CD4-positive, alpha-beta T cell treated with Interleukin-4 for 1 hour (primary cell): ENCODE measurements around the gene FGFR3.

Source experiments
- DNase-seq, 2 donors: peaks; one replicate each; pipeline ENCODE4 v3.0.0-alpha.2; 2020 to 2022

The FGFR3 gene

DNA sequence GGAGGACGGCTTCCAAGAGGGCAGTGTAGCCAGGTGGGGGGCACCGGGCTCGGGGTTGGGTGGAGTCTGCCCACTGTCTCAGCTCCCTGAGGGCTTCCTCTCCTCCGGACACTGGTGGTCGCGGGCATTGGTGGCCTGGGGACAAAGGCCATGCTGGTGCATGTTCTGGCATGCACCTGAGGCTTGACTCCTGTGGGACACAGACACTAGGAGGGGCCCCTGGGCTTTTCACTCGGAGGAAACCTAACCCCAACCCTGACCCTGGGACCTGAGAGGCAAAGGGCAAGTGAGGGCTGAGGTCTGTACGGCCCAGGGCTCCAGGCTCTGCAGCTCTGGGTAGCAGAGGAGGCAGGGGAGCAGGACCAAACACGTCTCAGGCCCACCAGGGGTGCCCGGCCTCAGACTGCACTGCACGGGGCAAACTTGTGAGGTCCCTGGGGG lies 22.3 kb upstream of the FGFR3 start:
- no peak for DNase-seq

DNA sequence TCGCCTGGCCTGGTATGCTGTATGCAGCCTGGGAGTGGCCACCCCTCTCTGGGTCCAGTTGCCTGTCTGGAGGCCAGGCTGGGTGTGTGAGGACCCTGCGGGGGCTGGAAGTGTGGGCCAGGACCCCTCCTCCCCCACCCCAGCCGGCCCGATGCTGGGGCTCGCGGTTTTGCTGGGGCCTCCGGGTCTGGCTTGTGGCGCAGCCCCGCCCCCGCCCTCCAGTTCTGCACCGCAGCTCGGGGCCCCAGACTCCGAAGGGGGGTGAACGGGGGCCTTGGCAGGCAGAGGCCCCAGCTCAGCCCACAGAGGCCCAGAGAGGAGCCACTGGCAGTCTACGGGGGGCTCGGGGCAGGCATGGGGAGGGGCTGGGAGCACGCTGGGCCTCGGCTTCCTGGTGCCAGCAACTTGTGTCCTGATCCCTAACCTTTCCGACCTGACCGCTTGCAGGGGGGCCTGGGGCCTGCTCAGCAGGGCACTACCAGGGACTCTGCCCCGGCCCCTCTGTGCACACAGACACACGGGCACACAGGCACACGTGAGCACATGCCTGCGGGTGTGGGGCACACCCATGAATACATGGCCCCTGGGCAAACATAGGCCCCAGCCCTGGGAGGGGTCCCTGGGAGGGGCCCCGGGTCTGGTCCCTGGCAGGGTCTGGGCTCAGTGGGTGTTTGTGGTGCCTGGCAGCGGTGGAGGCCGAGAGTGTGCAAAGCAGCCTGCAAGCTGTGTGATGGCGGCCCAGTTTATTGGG lies 21.4 kb upstream of the FGFR3 start:
- no peak for DNase-seq

DNA sequence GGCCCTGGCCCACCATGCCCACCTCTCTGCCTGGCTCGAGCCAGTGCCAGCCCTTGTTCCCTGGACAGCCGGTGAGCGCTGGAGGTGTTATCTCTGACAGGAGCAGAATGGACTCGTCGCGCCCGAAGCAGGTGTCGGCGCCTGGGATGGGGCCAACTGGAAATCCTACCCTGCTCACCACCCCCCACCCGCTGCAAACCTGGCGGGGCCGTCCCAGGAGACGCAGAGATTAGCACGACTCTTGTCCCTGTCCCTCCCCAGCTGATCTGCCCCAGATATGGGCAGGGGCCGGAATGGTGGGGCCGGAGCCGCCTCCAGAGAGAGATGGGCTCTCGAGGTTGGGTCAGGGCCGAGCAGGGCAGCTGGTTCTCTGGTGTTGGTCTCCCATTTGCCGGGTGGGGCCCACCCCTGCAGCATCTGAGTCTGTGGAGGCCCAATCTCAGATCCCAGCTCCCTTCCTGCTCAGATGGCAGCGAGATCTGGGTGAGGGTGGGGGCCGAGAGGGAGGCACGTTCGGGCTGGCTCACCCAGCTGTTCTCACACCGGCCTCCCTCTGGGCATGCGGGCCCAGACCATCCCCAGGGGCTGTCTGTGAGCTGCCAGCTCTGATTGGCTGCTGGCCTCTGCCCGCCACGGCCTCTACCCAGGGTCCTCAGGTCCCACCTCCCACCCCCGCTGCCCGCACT lies 20.1 kb upstream of the FGFR3 start:
- DNase-seq = no peak

DNA sequence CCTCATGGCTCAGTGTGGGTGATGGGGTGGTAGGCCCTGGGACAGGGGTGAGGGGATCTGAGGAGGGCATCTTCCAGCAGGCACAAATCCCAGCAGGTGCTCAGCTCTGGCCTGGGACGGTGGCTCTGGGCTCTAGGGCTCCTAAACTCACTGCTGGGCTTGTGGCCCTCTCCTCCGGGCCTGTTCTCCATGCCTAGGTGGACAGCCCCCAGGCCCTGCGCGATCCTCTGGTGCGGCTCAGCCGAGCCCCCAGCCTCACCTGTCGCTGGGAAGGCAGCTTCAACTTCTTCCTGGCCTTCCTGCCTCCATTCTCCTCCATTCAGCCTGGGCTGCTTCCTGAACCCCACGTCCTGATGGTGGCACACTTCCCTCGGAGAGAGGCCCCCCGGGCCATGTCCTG lies 19.3 kb upstream of the FGFR3 start:
- no peak for DNase-seq

DNA sequence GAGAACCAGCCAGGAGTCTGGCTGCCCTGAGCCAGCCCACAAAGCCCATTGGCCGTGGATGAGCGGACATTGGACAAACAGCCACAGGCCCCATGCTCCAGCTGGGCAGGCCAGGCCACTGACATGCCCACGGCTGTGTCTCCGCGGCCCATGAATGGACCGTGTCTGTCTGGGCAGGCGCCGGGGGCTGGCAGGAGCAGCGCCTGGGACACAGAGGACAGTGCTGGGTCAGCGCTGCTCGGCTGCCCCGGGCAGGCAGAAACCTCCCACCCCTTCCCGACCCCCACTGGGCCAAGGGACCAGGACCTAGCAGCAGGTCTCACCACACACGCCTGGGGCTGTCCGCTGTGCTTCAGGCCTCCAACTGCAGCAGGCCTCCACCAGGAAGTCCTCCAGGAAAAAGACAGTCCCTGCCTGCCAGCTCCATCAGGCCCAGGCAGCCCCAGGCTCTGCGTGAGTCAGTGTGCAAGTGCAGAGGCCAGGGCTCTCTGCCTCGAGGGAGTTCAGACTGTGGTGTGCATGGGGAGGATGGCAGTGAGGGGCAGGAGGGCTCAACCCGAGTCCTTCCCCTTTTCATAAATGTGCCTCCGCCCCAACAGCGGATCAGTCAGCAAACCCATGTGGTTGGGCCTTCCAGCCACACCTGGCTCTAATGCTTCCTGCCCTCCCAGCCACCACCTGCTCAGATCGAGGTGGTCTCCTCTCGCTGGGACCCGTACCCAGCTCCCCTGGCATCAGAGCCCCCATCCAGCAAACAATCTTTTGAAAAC lies 17.2 kb upstream of the FGFR3 start:
- DNase-seq = no peak

DNA sequence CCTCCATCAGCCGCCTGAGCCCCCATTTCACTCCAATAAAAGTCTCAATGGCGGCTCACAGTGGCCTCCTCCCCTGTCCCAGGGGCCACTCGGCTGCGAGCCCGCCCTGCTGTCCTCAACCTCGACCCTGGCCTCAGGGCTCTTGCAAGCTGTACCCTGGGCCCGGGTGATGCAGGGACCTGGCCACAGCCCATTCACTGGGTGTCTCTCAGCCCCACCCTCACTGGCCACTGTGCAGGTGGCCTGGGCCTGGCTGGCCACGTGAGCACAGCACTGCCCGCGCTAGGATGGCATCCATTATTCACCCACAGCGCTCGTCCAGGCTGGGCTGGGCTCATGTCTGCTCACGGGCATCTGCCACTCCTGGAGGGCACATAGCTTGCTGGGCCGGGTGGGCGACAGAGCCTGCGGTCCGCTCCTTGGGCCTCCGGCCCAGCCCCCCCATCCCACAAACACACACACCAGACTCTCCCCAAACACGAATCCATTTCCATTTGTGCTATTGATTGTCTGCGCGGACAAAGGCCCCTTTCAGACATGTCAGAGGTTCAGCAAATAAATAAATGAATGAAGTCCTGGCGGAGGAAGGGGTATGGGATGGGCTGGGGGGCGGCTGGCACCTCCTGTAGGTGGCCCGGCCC lies 16.5 kb upstream of the FGFR3 start:
- DNase-seq = no peak

DNA sequence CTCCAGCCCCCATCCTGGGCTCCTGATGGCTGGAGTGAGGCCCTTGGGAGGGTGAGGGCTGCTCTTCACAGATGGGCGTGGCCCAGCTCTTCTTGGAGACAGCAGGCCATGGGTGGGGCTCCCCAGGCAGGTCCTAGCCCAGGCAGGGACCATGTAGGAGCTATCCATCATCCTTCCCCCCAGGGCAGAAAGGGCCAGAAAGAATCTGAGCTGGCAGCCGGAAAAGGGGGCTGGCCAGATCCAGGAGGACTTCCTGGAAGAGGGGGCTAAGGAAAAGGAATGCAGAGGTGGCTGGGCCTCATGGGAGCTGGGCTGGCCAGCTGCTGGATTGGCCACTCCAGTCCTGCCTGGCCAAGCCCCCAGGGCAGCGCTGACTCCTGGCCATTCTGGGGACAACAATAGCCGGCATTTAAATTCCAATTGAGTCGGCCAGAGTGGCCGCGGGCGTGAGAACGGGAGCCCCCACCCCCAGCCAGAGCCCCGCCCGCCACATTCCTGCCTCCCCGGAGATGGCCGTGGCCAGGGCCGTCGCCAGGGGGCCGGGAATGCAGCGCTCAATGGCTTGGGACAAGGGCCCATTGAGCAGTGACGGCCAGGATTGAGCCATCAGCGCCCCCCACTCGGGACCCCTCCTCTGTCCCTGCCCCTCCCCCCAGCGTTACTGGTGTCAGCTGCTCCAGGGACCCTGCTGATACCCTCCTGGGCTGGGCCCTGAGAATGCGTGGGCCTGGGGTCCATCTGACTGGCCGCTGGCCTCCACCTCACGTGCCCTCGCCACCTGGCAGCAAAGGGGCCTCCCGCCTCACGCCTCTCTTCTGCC lies 15.1 kb upstream of the FGFR3 start:
- no peak for DNase-seq

DNA sequence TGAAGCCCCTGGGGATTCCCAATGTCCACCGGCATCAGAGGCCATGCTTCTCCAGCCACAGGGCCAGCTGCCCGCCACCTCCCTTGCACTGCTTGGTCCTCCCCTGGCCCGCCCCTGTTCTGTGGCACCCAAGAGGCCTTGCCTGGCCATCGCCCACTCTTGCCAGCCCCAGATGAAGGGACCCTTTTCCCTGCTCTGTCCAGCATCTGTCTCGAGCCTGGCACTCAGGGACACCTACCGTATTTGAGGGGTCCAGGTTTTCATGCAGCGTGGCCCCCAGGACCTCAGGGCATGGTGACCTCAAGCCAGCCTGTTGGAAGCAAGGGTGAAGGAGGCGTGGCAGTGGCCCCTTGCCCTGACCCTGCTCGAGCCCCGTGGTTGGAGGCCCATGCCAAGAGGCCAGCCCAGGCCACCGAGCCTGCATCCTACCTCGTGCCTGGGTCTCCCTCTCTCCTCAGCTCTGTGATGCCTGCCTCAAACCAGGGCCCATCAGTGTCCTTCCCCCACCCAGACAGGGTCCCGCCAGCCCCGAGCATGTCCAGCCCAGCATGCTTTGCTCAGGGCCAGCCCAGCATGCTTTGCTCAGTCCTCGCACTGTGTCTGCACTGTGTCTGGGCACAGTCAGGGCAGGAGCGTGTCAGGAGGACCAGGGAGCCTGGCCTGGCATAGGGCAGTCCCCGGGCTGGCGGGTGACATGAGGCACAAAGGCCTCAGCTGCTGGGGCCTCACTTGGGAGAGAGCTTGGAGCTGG lies 14.3 kb upstream of the FGFR3 start:
- no peak for DNase-seq

DNA sequence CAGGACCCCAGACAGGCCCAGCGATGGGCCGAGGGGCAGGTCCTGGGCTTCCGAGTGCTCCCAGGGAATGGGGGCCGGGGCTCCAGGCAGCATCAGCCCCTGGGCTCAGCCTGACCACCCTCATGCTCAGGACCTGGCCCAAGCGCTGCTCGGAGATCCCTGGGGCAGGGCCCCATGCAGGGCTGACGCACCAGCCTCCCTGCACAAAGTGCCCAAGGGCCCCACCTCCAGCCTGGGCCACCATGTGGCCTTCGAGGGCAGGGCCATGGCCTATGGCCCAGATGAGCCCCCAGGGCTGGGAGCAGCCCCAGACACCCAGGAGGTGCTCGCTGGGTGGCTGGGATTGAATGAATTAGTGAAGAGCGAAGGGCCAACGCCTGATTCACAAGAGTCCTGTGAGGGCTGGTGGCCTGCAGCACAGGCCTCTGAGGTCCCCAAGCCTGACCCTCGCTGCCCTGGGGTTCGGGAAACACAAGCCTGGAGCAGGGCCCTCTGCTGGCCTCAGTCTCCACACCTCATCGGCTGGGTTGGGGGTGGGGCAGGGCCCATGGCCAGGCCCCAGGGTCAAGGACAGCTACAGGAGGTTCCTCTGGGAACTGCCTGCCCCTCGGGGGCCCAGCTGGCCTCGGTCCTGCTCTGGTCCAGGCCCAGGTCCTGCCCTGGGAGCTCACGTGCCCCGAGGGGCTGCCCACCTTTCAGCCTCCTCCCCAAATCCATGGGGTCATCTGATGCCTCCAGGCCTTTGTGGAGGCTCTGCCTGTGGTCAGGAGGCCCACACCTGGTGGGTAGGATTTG lies 13.3 kb upstream of the FGFR3 start:
- DNase-seq = no peak

DNA sequence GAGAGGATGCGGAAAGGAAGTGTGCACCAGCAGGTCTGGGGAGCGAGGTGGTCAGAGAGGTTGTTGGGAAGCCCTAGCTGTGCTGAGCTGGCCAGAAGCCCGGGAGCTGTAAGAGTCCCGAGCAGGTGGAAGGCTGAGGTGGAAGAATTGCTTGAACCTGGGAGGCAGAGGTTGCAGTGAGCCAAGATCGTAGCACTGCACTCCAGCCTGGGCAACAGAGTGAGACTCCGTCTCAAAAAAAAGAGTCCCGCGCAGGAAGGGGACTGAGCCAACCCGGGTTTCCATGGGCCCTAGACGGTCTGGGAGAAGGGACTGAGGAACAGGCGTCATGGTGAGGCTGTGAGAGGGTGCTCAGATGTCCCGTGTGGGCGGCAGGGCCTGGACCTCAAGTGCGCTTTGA lies 12.7 kb upstream of the FGFR3 start:
- DNase-seq = no peak

DNA sequence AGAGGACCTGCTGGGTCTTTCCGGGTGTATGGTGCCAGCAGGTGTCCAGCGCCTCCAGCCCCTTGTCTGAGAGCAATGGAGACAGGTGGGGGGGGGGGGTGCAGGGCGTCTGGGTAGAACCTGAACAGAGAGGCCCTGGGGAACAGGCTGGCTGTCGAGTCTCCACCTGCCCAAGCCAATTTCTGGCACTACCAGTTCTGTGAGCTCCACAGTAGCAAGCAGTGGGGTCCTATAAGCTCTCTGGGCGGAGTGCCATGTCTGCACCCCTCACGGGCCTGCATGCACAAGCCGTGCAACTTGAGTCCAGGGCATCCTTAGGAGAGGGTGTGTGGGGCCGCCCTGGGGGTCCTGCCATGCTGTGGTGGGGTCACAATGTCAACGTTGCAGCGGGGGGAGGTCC lies 10.1 kb upstream of the FGFR3 start:
- DNase-seq = no peak

DNA sequence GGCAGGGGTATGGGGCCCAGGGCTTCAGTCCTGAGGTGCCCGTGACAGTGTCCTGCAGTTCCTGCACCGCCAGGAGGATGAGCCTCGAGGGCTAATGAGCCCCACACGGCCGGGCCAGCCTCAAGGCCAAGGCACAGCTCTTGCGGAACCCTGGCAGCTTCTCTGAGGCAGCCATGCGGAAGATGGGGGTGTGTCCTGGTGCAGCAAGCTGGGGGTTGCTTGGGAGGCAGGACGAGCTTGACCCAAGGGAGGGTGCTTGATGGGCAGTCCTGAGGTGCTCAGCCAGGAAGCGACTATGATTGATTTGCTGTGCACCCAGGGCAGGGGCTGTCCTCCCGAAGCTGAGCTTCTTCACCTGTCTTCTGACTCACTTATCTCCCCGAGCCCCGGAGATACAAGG lies 9.1 kb upstream of the FGFR3 start:
- no peak for DNase-seq

DNA sequence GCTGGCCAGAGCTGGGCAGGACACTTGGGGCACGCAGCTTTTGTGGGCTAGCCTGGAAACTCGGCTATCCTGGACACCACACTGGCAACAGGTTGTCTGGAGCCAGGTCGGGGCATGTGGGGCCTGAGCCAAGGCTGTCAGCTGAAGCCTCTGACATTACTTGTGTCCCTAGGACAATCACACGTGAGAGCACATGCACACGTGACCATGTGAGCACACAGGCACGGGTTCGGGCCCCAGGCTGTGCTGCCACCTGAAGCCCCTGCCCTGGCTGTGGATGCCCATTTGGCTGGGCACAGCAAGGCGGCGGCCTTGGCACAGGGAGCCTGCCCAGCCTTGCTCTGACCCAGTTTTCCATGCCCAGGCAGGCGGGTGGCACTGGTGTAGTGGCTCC lies 8.7 kb upstream of the FGFR3 start:
- no peak for DNase-seq

DNA sequence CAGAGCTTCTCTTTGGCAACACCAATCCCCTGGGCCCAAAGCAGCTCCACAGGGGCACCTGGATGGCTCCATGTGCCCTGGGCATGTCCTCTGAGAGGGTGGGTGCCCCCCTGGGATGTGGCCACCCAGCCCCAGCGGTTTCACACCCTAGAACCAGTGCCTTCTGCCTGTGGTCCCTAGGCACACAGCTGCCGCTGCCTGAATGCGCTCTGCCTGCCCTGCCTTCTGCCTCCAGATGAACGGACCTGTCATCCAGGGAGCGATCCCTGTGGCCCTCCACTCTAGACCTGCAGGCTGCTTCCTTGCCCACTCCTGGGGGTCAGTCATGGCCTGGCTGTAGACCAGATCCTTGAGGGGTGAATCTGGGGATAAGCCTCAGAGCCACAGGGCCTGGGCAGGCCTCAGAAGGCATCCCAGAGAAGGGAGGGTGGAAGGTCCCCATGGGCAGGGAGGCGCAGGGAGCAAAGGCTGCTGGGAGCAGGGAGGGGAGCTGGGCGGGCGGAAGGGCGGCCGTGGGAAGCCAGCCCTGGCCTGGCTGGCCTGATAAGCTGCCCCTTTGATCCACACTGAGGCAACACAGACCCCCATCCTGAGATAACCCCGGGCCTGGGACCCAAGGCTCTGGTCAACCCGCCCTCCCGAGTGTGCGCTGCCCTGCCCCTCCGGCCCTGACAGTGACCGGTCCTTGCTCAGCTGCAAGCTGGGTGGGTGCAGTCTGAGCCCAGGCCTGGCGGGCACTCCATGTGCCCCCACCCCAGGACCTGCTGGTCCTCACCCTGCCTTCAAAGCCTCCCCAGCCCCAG lies 8.1 kb upstream of the FGFR3 start:
- no peak for DNase-seq

DNA sequence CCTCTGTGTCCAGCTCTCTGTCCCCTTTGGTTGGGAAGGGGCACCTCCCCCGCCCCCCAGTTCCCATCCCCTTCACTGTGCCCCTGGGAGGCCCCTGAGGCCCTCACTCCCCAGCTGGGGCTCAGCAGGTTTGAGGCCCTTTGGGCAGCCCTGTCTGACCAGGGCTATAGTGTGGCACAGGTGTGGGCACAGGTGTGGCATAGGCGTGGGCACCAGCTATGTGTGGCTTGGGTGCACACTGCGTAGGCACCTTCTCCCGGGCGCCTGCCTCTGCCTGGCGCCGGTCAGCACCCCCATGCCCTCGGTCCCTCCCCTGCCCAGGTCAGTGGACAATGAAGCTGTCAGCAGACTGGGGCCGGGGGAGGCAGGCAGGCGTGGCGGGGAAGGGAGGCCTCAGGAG lies 7.5 kb upstream of the FGFR3 start:
- DNase-seq = no peak

DNA sequence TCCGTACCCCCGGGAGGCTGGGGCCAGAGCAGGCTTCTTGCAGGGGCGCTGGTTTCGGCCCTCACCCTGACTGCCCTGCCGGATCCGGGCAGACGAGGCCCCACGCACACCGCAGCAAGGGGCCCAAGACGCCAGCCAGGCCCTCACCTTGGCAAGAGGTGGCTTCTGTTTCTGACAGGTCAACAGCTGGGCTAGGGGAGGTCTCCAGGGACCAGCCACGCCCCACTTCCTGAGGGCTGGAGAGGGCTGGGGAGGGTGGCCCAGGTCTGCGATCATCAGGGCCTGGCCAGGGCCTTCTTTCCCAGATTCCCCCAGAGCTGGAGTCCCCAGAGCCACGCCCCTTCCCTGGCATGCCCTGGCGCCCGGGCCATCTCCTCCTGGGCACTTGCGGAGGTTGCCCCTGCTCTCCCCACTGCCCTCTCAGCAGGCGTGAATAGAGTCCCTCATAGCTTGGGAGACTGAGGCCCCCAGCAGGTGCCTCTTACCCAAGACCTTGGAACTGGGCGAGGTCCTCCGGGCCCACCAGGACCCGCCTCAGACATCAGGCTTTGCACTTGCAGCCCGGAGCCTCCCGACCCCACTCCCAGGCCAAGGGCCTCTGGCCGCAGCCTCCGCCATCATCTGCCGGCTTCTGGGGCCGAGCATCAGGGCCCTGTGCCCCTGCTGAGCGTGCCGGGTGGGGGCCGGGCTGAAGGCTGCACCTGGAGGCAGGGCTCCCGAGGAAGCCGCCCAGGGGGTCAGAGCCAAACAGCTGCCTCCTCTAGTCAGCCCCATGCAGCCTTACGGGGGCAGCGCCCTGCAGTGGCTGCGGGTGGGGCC lies 6.3 kb upstream of the FGFR3 start:
- DNase-seq = no peak

DNA sequence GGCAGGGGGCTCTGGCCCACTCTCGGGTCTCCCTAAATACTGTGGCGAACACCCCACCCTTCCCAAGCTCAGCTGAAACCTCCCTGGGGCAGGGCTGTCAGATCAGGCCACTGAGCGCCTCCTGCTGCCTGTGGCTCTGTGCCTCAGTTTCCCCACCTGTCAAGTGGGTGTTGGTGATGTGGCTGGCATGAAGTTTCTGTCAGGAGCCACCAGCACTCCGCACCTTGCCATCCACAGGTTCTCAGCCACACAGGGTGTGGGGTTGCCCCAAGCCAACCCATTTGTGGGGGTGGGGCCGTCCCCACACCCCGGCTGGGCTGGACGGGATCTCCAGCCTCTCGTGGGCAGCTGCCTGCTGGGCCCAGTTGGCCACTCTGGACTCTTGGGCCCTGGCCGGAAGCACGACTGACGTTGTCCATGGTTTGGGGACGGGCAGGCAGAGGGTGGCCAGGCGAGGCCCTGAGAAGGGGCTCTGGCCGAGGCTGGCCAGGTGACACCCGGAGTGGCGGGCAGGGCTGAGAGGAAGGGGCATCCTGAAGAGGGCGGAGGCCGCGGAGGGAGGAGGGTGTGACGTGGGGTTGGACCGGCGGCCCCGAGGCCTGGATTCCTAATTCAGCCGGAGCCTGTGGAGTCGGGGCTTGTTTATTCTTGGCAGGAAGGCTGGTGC lies 5.5 kb upstream of the FGFR3 start:
- DNase-seq = no peak

DNA sequence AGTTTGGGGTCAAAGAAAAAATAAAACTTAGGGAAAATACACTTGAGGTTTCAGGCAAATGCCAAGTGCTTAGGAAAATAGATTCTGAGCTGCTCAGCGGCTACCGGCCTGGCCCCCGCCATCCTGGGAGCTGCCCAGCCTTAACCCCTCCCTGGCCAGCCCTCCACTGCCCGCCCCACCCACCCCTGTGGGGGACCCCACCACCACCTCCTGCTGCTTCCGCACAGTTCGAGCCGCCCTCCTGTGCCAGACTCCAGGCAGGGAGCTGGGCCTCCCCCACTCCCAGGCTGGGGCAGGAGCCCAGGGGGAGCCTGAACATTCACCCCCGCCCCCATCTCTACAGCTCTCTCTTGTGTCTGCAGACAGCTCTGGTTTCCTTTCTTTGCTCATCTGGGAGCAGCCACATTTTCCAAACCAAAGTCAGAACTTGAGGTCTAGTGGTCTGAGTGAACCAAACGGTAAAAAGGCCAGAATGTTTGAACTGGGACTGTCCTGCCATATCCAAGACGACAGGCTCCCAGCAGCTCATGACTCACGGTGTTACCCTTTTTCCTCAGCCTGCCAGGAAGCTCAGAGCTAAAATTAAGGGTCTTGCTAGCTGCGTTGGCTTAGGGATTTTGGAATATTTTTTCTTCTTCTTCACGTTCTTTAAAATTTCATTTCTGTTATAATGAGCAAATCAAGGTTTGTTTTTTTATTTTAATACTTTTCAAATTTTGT lies 4.7 kb upstream of the FGFR3 start:
- DNase-seq = no peak
